Activated CD4-positive, CD25-positive, alpha-beta regulatory T cell treated with anti-CD3 and anti-CD28 coated beads, Interleukin-2, amount 50 U/mL, for 72 hours (primary cell): ENCODE data around the gene S100A9.
"Not testable (repeated sequence)": the region's sequence is repeated elsewhere in the genome, so short reads cannot be mapped to it uniquely, and the experiment has no call there.

Source experiments
- DNase-seq: peaks from one replicate; pipeline ENCODE4 v3.0.0; 2021

Gene S100A9

GRCh38 chr1:153390938-153391710 is 33.5 kb downstream of the S100A9 start, which contains the start of gene S100A8:
Gene S100A8, minus strand, starts transcription at chr1:153391073. Its CDS starts 538 bp downstream, at chr1:153390535.
- no peak for DNase-seq

- DNase-seq = no peak
Measured at GRCh38 chr1:153392258-153392657, 34.6 kb downstream of the S100A9 start.

GRCh38 chr1:153392822-153393221 is 35.2 kb downstream of the S100A9 start:
- DNase-seq = no peak

DNA sequence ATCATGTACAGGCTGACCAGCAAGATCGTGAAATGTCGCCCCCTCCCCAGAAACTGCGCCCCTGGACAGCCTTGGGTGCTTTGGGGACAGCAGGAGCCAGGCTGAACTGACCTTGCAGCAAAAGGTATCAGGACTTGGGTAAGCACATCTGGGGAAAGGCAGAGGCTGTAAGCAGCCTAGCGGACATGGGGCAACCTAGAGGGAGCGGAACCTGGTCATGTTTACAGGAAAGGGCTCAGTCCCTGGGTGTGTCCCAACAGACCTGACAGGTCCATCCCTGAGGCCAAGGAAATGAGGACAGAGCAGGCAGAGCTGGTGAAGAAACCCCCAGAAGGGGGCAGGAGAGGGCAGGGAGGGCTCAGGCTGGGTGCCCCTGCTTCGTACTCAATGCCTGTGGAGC is 36.3 kb downstream of the S100A9 start:
- DNase-seq = no peak

DNA sequence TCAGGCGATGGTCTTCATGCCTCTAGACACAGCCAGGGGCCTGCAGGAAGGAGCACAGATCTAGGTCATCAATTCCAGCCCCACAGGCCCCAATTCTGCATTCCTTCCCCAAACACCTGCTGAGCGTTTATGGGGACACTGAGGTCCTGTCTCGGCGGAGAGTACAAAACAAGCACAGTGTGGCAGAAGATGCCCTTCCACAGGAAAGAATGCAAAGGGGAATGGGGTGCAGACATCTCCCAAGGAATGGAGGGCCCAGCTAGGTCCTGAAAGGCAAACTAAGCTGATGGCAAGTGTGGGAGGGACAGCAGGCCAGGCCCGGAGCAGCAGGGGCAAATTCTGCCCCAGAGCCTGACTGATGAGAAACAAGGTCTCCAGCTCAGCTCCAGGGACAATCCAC is 36.7 kb downstream of the S100A9 start:
- DNase-seq = no peak

DNA sequence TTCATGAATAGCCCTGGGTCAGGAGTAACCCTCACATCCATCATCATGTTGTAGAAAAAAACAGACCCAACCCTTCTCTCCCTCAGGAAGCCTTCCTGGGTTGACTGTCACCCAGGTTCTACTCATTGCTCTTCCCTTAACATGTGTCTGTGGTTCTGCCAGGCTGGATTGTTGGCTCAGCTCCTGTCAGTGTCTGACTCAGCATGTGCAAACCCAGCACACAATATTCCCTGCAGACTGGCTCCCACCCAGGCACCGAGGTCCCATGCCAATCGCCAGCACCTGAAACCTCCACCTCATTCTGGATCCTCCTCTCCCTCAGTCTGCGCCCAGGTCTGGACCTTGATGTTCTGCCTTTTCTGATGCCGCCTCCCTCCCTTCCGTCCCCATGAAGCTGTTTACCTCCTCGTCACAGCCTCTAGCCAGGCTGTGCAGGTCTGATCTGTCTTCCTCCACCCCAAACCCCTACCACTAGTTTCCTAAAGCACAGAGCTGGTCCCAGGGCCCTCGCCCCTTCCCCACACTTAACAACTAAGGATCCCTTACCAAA is 37.6 kb downstream of the S100A9 start:
- DNase-seq = no peak

DNA sequence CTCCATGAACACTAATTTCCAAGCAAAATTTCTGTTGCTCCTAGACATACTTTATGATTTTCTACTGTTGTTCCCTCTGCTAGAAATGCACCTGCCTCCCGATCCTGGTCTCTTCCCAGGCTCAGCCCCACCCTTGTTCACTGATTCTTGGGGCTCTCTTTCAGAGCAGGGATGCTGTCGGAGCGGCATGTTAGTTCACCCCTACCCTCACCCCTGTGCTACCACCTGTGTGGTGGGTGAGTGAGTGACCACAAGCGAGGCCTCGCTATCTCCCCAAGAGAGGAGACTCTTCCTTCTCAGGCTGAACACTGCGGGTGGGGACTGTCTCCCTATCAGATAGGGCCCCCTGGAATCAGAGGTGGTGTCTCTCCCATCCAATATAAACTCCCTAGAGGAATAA is 38.1 kb downstream of the S100A9 start:
- DNase-seq = no peak

- DNase-seq = no peak
Measured at GRCh38 chr1:153396461-153396860, 38.8 kb downstream of the S100A9 start.

DNA sequence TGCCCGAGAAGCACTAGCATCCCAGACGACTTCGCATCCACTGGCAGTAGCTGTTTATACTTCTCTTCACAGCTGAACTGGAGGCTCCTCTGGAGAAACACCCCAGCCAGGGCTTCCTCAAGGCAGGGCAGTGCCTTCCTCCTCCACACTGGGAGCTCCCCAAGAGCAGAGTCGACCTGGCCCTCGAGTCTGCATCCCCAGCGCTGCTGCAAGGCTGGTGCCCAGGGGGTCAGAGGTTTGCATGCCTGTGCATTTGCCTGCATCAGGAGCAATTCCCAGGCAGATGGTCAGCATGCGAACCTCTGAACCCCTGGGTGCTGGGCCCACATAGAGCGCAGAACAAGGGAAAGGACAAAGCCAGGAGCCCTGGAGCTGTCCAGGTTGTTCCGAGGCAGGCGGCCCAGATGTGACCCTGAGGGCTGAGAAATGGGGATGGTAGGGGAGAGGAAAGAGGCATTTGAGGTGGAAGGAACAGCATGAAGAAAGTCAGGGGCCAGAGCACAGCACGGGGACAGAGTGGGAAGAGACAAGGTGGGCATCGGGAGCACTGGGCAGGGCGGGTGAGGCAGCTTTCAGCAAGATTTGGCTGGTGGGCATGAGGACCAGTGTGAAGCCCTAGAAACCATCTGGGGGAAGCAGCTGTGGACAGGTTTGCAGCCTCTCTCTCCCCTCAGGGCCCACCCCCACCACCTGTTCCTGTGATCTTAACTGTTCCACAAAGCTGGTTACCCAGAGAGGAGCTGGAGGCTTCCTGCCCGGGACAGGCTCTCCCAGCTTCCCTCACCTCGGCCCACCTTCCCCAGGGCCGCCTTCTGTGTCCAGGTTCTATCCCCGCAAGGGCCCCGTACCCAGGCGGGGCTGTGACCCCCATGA is 39.6 kb downstream of the S100A9 start:
- no peak for DNase-seq

DNA sequence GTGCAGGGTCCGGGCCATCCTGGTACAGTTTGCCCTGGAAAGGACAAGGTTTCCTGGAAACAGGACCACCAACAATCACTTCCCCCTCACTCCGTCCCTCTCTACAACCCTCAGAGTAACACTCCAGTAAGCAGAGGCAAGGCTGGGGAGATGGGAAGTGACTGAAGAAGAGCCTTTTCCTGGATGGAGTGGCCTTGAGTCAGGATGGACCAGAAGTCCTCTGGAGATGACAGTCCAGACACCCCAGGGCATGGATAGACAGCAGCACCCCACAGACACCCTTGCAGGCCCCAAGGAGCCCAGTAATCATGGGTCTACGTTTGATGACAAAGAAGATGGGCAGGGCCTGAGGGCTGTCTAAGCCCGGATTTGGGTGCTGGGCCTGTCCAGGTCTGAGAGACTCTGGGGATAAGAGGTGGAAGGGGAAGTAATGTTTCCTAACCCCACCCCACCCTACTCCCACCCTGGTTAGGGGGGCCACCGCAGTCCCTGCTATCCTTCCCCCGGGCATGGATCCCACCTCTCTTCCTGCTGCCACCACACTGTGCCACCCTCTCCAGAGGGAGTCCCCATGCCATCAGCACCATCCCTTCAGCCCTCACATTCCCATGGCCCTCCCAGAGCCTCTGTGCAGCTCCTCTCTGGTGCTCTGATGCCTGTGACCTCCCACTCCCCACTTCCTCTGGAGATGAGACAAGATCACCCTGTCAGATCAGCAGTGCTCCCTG is 40.4 kb downstream of the S100A9 start:
- no peak for DNase-seq

DNA sequence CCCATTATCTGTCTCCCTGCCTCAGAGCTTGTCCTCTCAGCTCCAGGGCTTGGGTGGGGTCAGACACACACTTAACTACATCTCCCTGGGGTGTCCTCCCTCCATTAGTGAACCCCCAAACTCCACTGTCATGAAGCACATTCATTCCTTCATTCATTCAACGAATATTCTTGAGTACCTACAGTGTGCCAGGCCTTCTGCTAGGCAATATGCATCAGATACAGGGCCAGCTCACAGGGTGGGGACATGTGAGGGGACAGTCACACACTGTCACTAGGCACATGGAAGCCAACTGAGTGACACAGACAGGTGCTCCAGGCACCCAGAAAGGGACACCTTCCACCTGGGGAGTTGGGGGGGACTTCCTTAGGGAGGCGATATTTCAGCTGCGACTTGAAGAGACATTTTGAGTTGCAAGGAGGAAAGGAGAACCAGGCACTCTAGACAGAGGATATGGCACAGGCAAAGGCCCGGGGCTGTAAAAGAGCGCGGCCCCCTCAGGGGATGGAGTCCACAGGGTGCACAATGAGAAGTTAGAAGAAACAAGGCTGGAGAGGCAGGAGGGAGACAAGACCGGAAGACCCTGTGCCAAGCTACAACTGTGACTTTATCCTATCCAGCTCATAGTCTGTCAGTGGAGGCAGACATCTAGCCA is 41.9 kb downstream of the S100A9 start:
- no peak for DNase-seq

DNA sequence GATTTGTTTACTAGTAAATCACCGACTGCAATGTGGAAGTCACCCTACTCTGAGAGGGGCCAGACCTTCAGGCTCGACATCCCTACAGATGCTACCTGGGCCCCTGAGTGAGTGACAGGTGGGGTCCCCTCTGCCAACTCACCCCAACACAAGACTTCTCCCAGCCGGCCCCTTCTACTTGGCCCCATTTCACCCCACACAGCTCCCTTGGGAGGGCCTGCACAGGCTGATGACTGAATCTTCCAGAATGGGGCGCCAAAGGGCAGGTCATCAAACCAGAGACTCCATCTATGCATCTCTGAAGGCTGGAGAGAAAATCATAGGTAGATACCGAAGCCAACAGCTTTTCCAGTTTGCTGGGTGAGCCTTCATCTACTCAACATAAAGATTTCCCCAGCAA is 42.6 kb downstream of the S100A9 start:
- no peak for DNase-seq

GRCh38 chr1:153401461-153401860 is 43.8 kb downstream of the S100A9 start:
- no peak for DNase-seq

GRCh38 chr1:153402226-153402625 is 44.6 kb downstream of the S100A9 start:
- no peak for DNase-seq

GRCh38 chr1:153403421-153404085 is 45.9 kb downstream of the S100A9 start:
- DNase-seq = no peak

- no peak for DNase-seq
Measured at GRCh38 chr1:153404086-153404635, 46.5 kb downstream of the S100A9 start.

DNA sequence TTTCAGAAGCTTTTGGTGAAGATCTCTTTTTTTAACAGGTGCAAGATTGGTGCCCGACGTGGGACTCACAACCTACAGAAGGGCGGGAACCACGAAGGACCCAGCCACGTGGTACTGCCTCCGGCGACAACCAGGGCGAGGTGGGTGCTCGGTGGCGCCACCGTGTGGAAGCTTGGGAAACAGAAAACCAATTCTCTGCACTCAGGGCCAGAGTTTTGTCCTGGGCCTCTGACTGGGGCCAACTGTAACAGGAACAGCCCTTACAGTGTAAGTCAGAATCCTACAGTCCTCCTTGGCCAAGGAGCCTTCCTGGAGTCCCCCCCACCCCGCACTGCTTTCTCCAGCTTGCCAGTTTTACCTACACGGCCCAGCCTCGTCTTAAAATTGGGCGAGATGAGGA is 47.1 kb downstream of the S100A9 start:
- DNase-seq = peak; percentile 69

- not testable (repeated sequence) for DNase-seq
Measured at GRCh38 chr1:153405825-153406599, 48.4 kb downstream of the S100A9 start.

- not testable (repeated sequence) for DNase-seq
Measured at GRCh38 chr1:153407274-153407673, 49.6 kb downstream of the S100A9 start.
